Measurements from ENCODE around the gene GARRE1.
A peak's percentile ranks its signal among the peaks of the same experiment; 100 is the strongest.
"Not testable (repeated sequence)": the region's sequence is repeated elsewhere in the genome, so short reads cannot be mapped to it uniquely, and the experiment has no call there.

Gene GARRE1

GRCh38 chr19:34231439-34231838 lies 22.9 kb upstream of the GARRE1 start:
- DNase-seq: no peak

GRCh38 chr19:34232566-34233481 lies 21.5 kb upstream of the GARRE1 start:
- DNase-seq: no peak

- no peak for DNase-seq
Observed at GRCh38 chr19:34235425-34235940, 18.9 kb upstream of the GARRE1 start.

- no peak for DNase-seq
Observed at GRCh38 chr19:34236035-34236987, 18.0 kb upstream of the GARRE1 start.

- no peak for DNase-seq
Observed at GRCh38 chr19:34237283-34237682, 17.1 kb upstream of the GARRE1 start.

- DNase-seq: no peak
Observed at GRCh38 chr19:34237939-34238338, 16.4 kb upstream of the GARRE1 start.

GRCh38 chr19:34241513-34242337 lies 12.6 kb upstream of the GARRE1 start:
- DNase-seq: peak; percentile 23

- DNase-seq: not testable (repeated sequence)
Observed at GRCh38 chr19:34243138-34243875, 11.0 kb upstream of the GARRE1 start.

GRCh38 chr19:34243876-34244578 lies 10.3 kb upstream of the GARRE1 start:
- DNase-seq: no peak

GRCh38 chr19:34244611-34245299 lies 9.6 kb upstream of the GARRE1 start:
- DNase-seq: no peak

- DNase-seq: no peak
Observed at GRCh38 chr19:34246340-34246739, 8.0 kb upstream of the GARRE1 start.

- no peak for DNase-seq
Observed at GRCh38 chr19:34248941-34249340, 5.4 kb upstream of the GARRE1 start.

- not testable (repeated sequence) for DNase-seq
Observed at GRCh38 chr19:34253167-34253566, 1.2 kb upstream of the GARRE1 start.

GRCh38 chr19:34253681-34254045 lies 691 bp upstream of the GARRE1 start:
- not testable (repeated sequence) for DNase-seq

GRCh38 chr19:34254698-34255432 lies 511 bp downstream of the GARRE1 start:
- DNase-seq: peak; percentile 37

- no peak for DNase-seq
Observed at GRCh38 chr19:34255546-34255945, 1.2 kb downstream of the GARRE1 start.

GRCh38 chr19:34256835-34257558 lies 2.6 kb downstream of the GARRE1 start:
- DNase-seq: no peak

GRCh38 chr19:34257559-34257924 lies 3.2 kb downstream of the GARRE1 start:
- DNase-seq: no peak

Data from activated naive CD4-positive, alpha-beta T cell treated with anti-CD3 and anti-CD28 coated beads, Interleukin-2, amount 50 U/mL, for 16 hours (primary cell).